HCT116 (cell line): ENCODE measurements around the gene CECR2.

Experiments used
- CEBPB ChIP-seq: IDR thresholded peaks from 2 replicates; pipeline ENCODE4 v1.6.1; 2012; ENCODE audit warnings: low read depth
- EGR1 ChIP-seq: IDR thresholded peaks from 2 replicates; pipeline ENCODE4 v1.6.1; 2012; ENCODE audit warnings: low read depth
- EZH2 ChIP-seq: fragments of 200-600 bp; sonication (generic); IDR thresholded peaks from 2 replicates; pipeline ENCODE4 v1.6.1; 2017; ENCODE audit warnings: antibody characterized with exemption, mixed run types
- EZH2phosphoT487 ChIP-seq: fragments of 200-600 bp; IDR thresholded peaks from 2 replicates; pipeline ENCODE4 v1.6.1; 2018; ENCODE audit warnings: antibody characterized with exemption, borderline replicate concordance
- POLR2A ChIP-seq: IDR thresholded peaks from 2 replicates; pipeline ENCODE4 v1.7.0; 2011; ENCODE audit warnings: borderline replicate concordance; ENCODE audit not compliant: insufficient read depth, insufficient read length; ENCODE audit errors: extremely low read depth
- POLR2AphosphoS5 ChIP-seq: IDR thresholded peaks from 2 replicates; pipeline ENCODE4 v1.6.1; 2011; ENCODE audit warnings: mild to moderate bottlenecking, low read depth, low read length, moderate library complexity
- RAD21 ChIP-seq: IDR thresholded peaks from 2 replicates; pipeline ENCODE4 v1.6.1; 2012; ENCODE audit warnings: low read depth, mild to moderate bottlenecking
- TCF7L2 ChIP-seq: IDR thresholded peaks from 2 replicates; pipeline ENCODE4 v1.7.0; 2011; ENCODE audit warnings: borderline replicate concordance, inconsistent platforms; ENCODE audit not compliant: insufficient read depth, insufficient read length; ENCODE audit errors: extremely low read depth
- YY1 ChIP-seq: IDR thresholded peaks from 2 replicates; pipeline ENCODE4 v1.6.1; 2011; ENCODE audit warnings: low read length, low read depth, moderate library complexity, mild to moderate bottlenecking; ENCODE audit not compliant: insufficient replicate concordance; ENCODE audit errors: extremely low read depth
- ZFX ChIP-seq: fragments of 450-650 bp; IDR thresholded peaks from 2 replicates; pipeline ENCODE4 v1.6.1; 2017
- ZNF274 ChIP-seq: fragments of 200-500 bp; sonication (Bioruptor generic); IDR thresholded peaks from 2 replicates; pipeline ENCODE4 v1.6.1; 2014; ENCODE audit warnings: mild to moderate bottlenecking, low read depth, low read length, inconsistent platforms
- TF ChIP-seq, protein P1 (sequence below): IDR thresholded peaks from 2 replicates; pipeline ENCODE4 v1.6.1; 2012
- TF ChIP-seq, protein P2 (sequence below), 3 experiments: fragments of 200-600 bp in 1 of 3; sonication (generic) in 1 of 3; IDR thresholded peaks in 2 of 3; conservative IDR thresholded peaks in 1 of 3; 2 replicates each; pipeline ENCODE4 v1.5.1; 2012 to 2017; ENCODE audit warnings: low read depth in 2 of 3, low read length in 2 of 3, antibody characterized with exemption in 1 of 3, borderline replicate concordance in 1 of 3, control low read depth in 1 of 3, mild to moderate bottlenecking in 1 of 3, mixed read lengths in 1 of 3, mixed run types in 1 of 3, moderate library complexity in 1 of 3; ENCODE audit not compliant: insufficient read depth in 1 of 3
- TF ChIP-seq, protein P3 (sequence below): IDR thresholded peaks from 2 replicates; pipeline ENCODE4 v1.6.1; 2012; ENCODE audit warnings: low read depth

DNA sequence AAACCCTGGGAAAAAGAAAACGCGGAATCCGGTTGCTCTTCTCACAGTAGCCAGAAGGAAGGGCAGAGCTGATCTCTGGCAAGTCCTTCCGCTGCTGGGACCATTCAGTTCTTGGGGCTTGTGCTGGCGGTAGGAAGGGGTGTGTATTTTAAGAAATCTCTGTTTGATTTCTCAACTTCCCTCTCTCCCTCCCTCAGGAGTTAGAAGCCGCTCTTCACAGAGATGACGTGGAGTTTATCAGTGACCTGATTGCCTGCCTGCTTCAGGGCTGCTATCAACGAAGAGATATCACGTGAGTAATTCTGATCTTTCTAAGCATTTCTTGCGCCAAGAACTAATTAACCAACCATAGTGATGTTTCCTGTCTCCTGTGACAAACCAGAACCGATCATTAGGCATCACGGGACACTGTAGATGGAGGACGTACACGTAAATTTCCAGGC lies 108.2 kb downstream of the CECR2 start:
- TF ChIP-seq, protein P1, sequence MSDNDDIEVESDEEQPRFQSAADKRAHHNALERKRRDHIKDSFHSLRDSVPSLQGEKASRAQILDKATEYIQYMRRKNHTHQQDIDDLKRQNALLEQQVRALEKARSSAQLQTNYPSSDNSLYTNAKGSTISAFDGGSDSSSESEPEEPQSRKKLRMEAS: no peak
- TF ChIP-seq POLR2A (no peak), EZH2 (no peak), ZFX (no peak), POLR2AphosphoS5 (no peak), EZH2phosphoT487 (no peak), TCF7L2 (no peak), ZNF274 (no peak), CEBPB (no peak), YY1 (no peak), EGR1 (no peak), RAD21 (no peak)
- TF ChIP-seq, protein P2, sequence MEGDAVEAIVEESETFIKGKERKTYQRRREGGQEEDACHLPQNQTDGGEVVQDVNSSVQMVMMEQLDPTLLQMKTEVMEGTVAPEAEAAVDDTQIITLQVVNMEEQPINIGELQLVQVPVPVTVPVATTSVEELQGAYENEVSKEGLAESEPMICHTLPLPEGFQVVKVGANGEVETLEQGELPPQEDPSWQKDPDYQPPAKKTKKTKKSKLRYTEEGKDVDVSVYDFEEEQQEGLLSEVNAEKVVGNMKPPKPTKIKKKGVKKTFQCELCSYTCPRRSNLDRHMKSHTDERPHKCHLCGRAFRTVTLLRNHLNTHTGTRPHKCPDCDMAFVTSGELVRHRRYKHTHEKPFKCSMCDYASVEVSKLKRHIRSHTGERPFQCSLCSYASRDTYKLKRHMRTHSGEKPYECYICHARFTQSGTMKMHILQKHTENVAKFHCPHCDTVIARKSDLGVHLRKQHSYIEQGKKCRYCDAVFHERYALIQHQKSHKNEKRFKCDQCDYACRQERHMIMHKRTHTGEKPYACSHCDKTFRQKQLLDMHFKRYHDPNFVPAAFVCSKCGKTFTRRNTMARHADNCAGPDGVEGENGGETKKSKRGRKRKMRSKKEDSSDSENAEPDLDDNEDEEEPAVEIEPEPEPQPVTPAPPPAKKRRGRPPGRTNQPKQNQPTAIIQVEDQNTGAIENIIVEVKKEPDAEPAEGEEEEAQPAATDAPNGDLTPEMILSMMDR (IDR thresholded peaks at IDR 0.05 in 2 of 3, conservative IDR thresholded peaks at IDR 0.05 in 1 of 3; ENCODE audit: borderline replicate concordance in 1 of 3, insufficient read depth in 1 of 3, low read depth in 2 of 3, low read length in 2 of 3): no peak
- TF ChIP-seq, protein P3, sequence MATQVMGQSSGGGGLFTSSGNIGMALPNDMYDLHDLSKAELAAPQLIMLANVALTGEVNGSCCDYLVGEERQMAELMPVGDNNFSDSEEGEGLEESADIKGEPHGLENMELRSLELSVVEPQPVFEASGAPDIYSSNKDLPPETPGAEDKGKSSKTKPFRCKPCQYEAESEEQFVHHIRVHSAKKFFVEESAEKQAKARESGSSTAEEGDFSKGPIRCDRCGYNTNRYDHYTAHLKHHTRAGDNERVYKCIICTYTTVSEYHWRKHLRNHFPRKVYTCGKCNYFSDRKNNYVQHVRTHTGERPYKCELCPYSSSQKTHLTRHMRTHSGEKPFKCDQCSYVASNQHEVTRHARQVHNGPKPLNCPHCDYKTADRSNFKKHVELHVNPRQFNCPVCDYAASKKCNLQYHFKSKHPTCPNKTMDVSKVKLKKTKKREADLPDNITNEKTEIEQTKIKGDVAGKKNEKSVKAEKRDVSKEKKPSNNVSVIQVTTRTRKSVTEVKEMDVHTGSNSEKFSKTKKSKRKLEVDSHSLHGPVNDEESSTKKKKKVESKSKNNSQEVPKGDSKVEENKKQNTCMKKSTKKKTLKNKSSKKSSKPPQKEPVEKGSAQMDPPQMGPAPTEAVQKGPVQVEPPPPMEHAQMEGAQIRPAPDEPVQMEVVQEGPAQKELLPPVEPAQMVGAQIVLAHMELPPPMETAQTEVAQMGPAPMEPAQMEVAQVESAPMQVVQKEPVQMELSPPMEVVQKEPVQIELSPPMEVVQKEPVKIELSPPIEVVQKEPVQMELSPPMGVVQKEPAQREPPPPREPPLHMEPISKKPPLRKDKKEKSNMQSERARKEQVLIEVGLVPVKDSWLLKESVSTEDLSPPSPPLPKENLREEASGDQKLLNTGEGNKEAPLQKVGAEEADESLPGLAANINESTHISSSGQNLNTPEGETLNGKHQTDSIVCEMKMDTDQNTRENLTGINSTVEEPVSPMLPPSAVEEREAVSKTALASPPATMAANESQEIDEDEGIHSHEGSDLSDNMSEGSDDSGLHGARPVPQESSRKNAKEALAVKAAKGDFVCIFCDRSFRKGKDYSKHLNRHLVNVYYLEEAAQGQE: no peak
